ENCODE measurements around the gene KIF2B. TPM values are rescaled to one million over a fixed set of nuclear protein-coding genes. Genes with fewer than 3 reads are reported as not detected.

The KIF2B gene
- total RNA-seq, 4 donors from 2014 or later = not detected

DNA sequence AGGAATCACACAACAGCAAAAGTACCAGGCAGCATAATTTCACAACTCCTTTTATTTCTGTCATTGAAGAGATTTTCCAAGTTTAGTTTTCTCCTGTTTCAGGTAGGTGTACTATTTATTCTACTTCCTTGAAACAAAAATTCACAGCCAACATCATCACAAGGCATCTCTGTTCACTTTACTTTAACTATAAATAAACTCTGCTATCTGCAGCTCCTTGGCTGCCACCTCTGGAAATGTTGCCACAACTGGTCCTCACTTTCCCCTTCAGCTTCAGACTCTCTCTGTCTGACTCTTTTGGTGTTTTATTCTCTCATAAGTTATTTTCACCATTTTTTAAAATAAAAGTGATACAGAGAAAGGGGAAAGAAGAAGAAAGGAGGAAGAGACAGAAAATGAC is 27.9 kb upstream of the KIF2B start:
- H3K4me3 ChIP-seq = no peak overlapping the region
- DNase-seq (ENCODE audit: low spot score in 2 of 2) = no peak

DNA sequence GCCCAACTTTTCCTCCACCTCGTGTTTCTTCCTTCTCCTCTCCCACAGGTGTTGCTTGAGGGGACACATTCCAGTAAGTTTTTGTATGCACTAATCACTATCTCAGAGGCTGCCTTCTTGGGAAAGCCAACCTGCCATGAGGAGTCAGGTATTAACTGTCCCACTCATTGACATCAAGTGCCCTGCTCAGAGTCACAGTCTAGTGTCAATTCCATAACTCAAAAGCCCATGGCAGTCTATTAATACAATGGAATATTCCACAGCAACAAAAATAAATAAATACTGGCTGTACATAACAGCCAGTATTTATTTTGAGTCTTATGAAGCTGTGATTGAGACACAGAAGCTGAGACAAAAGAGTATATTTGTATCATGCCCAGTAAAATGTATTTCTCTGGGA is 26.1 kb upstream of the KIF2B start:
- Histone ChIP-seq H3K36me3 (no peaks in the 10 kb centered on the region), H3K27ac (no peak overlapping the region), H3K4me3 (no peak overlapping the region), H3K9me3 (no peaks in the 10 kb centered on the region), H3K27me3 (no peaks in the 10 kb centered on the region), H3K4me1 (no peaks in the 10 kb centered on the region)
- TF ChIP-seq CTCF (IDR thresholded peaks at IDR 0.05) (no peak), POLR2A (IDR thresholded peaks at IDR 0.05) (no peak), EP300 (IDR thresholded peaks at IDR 0.05) (no peak)
- DNase-seq (ENCODE audit: low spot score in 2 of 2) = no peak
- 60% methylated on average over 1 of the region's 1 CpG for WGBS, 2 donors

More for the DNA sequence above, 27.9 kb upstream of the KIF2B start:
- H3K9me3 ChIP-seq = no peaks in the 10 kb centered on the region
- no peaks in the 10 kb centered on the region for H3K27me3 ChIP-seq
- TF ChIP-seq EP300 (IDR thresholded peaks at IDR 0.05) = no peak
- no peak for TF ChIP-seq CTCF (IDR thresholded peaks at IDR 0.05)
- no peak for TF ChIP-seq POLR2A (IDR thresholded peaks at IDR 0.05)
- H3K36me3 ChIP-seq = no peaks in the 10 kb centered on the region
- H3K4me1 ChIP-seq = no peaks in the 10 kb centered on the region
- no peak overlapping the region for H3K27ac ChIP-seq

DNA sequence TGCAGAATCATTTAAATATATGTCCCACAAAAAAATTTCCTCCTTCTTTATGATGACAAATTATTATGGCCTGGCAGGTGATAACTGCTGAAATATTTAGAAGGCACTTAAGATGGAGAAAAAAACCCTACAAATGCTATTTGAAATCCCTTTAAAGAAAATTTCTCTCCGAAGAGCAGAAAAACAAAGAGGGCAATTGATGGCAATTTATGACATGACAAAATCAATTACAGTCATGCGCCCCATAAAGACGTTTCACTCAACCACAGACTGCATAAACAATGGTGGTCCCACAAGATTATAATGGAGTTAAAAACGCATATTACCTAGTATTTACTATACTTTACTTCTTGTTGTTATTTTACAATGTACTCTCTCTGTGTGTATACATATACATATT is 25.2 kb upstream of the KIF2B start:
- Histone ChIP-seq H3K27ac (no peak overlapping the region), H3K4me3 (no peak overlapping the region), H3K9me3 (no peaks in the 10 kb centered on the region), H3K36me3 (no peaks in the 10 kb centered on the region), H3K27me3 (no peaks in the 10 kb centered on the region), H3K4me1 (no peaks in the 10 kb centered on the region)
- 34 to 38% methylated on average over 4 of the region's 4 CpGs for WGBS, 2 donors
- DNase-seq (ENCODE audit: low spot score in 2 of 2) = no peak
- TF ChIP-seq POLR2A (IDR thresholded peaks at IDR 0.05) = no peak
- TF ChIP-seq CTCF (IDR thresholded peaks at IDR 0.05) = no peak
- TF ChIP-seq EP300 (IDR thresholded peaks at IDR 0.05) = no peak

DNA sequence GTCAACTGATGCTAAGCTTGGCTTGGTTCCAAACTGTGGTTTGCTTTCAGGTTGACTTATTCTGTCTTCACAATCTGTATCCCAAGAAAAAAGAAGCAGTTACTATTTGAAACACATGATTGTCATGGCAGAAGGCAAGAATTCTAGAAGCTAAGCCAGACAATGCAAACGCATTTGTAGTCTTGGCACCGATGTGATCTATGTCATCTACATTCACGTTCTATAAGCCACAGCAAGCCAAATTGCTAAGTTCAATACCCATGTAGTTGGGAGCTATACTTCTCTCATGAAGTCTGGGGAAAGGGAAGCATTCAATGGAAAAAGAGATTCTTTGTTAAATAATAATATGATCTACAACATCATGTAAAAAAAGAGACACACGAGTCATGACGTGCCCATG is 18.3 kb upstream of the KIF2B start:
- Histone ChIP-seq H3K4me3 (no peak overlapping the region), H3K27ac (no peak overlapping the region), H3K4me1 (no peaks in the 10 kb centered on the region), H3K36me3 (no peaks in the 10 kb centered on the region), H3K27me3 (no peaks in the 10 kb centered on the region), H3K9me3 (no peaks in the 10 kb centered on the region)
- 70 to 76% methylated on average over 5 of the region's 5 CpGs for WGBS, 2 donors
- no peak for DNase-seq (ENCODE audit: low spot score in 2 of 2)
- TF ChIP-seq POLR2A (IDR thresholded peaks at IDR 0.05) = no peak
- no peak for TF ChIP-seq CTCF (IDR thresholded peaks at IDR 0.05)
- no peak for TF ChIP-seq EP300 (IDR thresholded peaks at IDR 0.05)

DNA sequence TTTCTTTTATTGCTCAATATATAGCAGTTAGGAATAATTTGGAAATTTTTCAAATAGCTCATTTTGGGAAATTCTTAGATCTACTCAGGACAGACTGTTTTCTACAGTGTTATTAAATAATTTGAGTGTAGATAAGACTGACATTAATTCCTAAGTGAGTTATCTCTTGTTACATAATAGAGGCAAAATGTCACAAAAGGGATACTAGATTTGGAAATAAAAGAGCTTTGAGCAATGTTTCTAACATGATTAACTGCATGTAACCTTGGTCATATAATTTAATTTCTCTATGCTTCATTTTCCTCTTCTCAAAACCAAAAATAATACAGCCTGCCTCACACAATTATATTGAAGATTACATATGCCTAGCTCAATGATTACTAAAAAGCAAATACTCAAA is 16.3 kb upstream of the KIF2B start:
- DNase-seq (ENCODE audit: low spot score in 2 of 2) = no peak
- Histone ChIP-seq H3K4me3 (no peak overlapping the region), H3K36me3 (no peaks in the 10 kb centered on the region), H3K4me1 (no peaks in the 10 kb centered on the region), H3K27ac (no peak overlapping the region), H3K27me3 (no peaks in the 10 kb centered on the region), H3K9me3 (no peaks in the 10 kb centered on the region)
- TF ChIP-seq POLR2A (IDR thresholded peaks at IDR 0.05) (no peak), CTCF (IDR thresholded peaks at IDR 0.05) (no peak), EP300 (IDR thresholded peaks at IDR 0.05) (no peak)

Data from tibial nerve (tissue), 4 donors.